GM13977 (cell line): ENCODE results near the gene C1orf232.

Experiments used
- DNase-seq: peaks from one replicate; pipeline ENCODE4 v3.0.0; 2012; ENCODE audit warnings: low spot score
- in situ Hi-C: fragments of 300-500 bp; cut with MboI; formaldehyde crosslinking; loops from one replicate; pipeline ENCODE4 v1.12.0; 2022; ENCODE audit warnings: low sequenced_read_pairs, low pct_unique_long_range_greater_than_20kb, mixed read lengths, inconsistent platforms; ENCODE audit not compliant: unreplicated experiment
- TF ChIP-seq, protein P1 (sequence below): IDR thresholded peaks from 2 replicates; pipeline ENCODE4 v1.5.1; 2012; ENCODE audit warnings: mild to moderate bottlenecking, control low read depth; ENCODE audit not compliant: insufficient read depth; ENCODE audit errors: extremely low read depth, missing control alignments

Gene C1orf232

DNA sequence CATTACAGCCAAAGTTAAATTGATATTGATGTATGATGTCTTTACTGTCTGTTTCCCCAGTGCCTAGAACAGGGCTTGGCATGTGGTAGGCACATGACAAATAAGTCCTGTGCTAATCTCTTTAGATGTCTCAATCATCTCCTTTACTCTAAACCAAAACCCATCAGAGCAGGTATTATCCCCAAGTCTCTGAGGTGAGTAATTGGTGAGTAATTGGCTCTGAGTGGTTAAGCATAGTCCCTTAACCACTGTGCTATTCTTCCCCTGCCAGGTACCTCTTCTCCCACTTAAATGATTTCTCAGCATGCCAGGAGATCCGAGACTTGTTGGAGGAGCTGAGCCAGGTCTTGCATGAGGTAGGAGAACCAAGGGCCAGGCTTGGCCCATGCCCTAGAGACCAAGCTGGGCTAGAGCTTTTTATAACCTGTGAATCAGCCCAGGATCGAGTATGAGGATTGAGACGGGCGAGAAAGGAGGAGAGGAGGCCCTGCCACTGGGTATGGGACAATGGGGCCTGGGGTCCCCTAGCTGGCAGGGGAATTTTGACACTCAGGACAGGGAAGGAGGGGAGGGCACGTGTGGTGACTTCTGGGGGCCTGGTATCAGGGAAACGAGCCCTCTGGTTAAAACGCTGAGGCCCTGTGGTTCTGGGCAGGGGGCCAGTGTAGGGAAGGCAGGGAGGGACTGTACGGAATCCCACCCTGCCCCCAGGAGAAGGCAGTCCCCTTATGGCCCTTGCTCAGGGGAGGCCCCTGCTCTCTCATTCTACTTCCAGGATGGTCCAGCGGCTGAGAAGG, 13.0 kb upstream of the C1orf232 start:
- TF ChIP-seq, protein P1, sequence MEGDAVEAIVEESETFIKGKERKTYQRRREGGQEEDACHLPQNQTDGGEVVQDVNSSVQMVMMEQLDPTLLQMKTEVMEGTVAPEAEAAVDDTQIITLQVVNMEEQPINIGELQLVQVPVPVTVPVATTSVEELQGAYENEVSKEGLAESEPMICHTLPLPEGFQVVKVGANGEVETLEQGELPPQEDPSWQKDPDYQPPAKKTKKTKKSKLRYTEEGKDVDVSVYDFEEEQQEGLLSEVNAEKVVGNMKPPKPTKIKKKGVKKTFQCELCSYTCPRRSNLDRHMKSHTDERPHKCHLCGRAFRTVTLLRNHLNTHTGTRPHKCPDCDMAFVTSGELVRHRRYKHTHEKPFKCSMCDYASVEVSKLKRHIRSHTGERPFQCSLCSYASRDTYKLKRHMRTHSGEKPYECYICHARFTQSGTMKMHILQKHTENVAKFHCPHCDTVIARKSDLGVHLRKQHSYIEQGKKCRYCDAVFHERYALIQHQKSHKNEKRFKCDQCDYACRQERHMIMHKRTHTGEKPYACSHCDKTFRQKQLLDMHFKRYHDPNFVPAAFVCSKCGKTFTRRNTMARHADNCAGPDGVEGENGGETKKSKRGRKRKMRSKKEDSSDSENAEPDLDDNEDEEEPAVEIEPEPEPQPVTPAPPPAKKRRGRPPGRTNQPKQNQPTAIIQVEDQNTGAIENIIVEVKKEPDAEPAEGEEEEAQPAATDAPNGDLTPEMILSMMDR: no peak
- no peak for DNase-seq
- in situ Hi-C loops: no loop called here

DNA sequence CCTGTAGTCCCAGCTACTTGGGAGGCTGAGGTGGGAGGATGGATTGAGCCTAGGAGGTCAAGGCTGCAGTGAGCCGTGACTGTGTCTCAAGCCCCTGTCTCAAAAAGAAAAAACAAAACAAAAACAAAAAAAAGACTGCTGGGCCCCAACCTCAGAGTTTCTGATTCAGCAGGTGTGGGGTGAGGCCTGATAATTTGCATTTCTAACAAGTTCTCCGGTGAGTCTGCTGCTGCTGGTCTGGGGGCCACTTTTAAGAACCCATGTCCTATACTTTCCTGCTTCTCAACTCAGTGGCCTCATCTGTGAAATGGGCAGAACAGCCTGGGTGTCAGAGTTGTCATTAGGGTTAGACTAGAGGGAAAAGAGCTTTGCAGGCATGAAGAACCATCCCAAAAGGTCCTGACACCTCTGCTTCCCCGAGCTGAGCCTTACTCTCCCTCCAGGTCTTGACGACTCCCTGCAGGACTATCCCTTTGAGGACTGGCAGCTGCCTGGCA, 11.3 kb upstream of the C1orf232 start:
- in situ Hi-C loops: no loop called here

DNA sequence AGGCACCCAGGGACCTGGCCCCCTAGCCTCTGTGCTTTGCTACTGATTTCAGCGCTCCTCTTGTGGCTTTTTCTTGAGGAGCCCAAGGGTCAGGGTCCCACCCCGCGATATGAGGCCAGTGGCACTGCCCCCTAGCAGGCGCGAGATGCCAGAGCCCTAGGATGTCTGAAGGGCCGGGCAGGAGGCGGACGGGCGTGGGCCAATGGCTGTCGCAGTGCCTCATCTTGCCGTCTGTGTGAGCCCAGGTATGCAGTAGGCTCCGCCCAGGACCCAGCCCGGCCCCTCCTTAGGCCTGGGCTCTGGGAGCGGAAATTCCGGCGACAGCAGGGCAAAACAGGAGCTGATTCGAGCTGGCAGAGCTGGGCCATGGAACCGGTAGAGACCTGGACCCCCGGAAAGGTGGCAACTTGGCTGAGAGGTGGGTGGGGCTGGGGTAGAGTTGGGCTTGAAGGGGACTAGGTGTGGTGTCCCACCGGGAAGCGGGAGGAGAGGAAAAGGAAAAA, 8.5 kb upstream of the C1orf232 start, which contains the start of gene CNKSR1:
CNKSR1 (plus strand) TSS at position 310 of the 503 bp plus-strand sequence; CDS start at position 367, 57 bp downstream.
- DNase-seq: no peak
- TF ChIP-seq, protein P1: no peak
- in situ Hi-C loops: no loop called here

More for the DNA sequence above, 11.3 kb upstream of the C1orf232 start:
- no peak for DNase-seq
- TF ChIP-seq, protein P1: no peak

DNA sequence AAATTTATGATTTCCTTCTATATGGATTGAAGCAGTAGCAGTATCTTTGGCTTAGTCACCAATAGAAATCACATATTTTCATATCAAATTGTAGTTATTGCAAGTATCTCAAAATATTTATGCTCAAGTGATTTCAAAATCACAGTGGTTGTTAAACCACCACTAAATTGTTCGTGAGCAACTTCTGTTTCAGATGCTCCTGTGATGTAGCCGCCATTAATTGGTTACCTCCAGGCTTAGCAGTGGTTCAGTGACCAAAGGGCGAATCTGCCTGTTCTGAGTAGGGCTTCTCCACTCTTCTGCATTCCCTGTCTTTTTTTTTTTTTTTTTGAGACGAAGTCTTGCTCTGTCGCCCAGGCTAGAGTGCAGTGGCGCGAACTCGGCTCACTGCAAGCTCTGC, 6.6 kb upstream of the C1orf232 start:
- TF ChIP-seq, protein P1: no peak
- in situ Hi-C loops: no loop called here
- no peak for DNase-seq

DNA sequence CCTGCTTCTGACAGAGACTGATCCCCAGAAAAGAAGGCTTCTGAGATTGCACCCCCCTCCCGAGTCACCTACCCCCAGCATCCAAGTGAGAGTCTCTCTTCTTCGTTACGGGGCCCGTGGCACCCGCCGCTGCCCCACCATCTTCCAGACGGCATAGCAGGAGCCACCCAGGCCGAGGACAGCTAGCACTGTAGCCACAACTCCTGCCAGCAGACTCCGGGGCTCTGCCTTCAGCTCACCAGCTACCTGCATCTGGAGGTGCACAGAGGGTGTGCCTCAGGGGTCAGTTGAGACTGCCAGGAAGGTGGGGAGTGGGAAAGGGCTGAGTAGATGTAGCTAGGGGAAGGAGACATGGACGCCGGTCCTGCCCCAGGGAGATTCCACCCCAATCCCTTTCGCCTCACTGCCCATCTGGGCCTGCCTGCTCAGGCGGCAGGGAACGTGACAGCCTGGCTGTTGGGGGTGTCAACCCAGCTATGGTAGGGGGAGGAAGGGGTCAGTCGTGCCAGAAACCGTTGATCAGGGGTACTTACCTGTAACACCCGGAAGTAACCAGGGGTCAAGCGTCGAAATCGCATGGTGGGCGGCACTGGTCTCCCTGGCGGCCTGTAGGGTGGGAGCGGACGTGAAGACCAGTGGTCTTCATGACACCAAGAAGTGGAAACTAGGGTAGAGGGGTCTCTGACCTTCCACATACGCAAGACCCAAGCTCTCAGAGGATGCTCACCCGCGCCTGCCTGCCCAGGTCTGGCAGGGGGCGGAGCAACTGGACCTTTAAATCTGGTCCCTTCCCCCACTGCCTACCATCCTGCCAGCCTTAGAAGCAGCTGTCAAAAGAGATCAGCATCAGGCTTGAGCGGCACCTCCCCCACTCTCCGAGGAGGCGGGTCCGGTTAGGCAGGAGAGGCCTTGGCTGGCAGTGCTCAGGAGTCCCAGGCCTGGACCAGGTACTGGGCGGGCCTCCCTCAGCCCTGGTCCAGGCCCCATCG, 2.6 kb upstream of the C1orf232 start, which contains the start of gene ZNF593OS:
ZNF593OS (minus strand) TSS at position 749 of the 989 bp plus-strand sequence; CDS start at position 578, 171 bp downstream.
- no peak for DNase-seq
- in situ Hi-C loops: no loop called here
- TF ChIP-seq, protein P1: no peak

DNA sequence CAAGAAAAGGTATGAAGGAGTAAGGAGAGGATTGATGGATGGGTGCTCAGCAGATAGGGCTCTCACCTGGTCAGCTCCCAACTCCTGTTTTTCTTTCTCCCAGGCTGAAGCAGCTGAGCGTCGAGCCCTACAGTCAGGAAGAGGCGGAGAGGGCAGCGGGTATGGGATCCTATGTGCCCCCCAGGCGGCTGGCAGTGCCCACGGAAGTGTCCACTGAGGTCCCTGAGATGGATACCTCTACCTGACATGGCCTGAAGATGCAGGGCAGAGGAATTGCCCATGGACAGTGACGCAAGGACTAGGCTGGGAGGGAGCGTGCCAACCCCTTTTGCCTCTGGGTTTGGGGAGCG, 1.7 kb upstream of the C1orf232 start:
- DNase-seq: no peak
- TF ChIP-seq, protein P1: no peak
- in situ Hi-C loops: no loop called here
